HepG2 (cell line): ENCODE data around the gene CAND2. TPM values are rescaled to one million over a fixed set of nuclear protein-coding genes. Genes with fewer than 3 reads are reported as not detected.

Experiments used
- AGO1 ChIP-seq: fragments of 200-400 bp; formaldehyde crosslinking; IDR thresholded peaks from 2 replicates; pipeline ENCODE4 v1.6.1; 2017; ENCODE audit warnings: mild to moderate bottlenecking, low read depth, low read length, moderate library complexity; ENCODE audit not compliant: poor library complexity, severe bottlenecking
- GATAD1 ChIP-seq: IDR thresholded peaks from 2 replicates; pipeline ENCODE4 v1.6.1; 2016; ENCODE audit warnings: missing genetic modification reagents, missing compliant biosample characterization
- HES4 ChIP-seq: sonication (generic); formaldehyde crosslinking; IDR thresholded peaks from 2 replicates; pipeline ENCODE4 v1.9.0; 2021; ENCODE audit warnings: mild to moderate bottlenecking, missing genetic modification reagents, borderline replicate concordance
- KDM1A ChIP-seq: IDR thresholded peaks from 2 replicates; pipeline ENCODE4 v1.6.1; 2016; ENCODE audit warnings: missing compliant biosample characterization
- KLF6 ChIP-seq: IDR thresholded peaks from 2 replicates; pipeline ENCODE4 v1.8.0; 2016; ENCODE audit warnings: missing biosample characterization, missing genetic modification reagents
- MEF2D ChIP-seq: sonication (generic); formaldehyde crosslinking; IDR thresholded peaks from 2 replicates; pipeline ENCODE4 v1.5.1; 2020; ENCODE audit warnings: mild to moderate bottlenecking, missing genetic modification reagents
- MXD3 ChIP-seq: IDR thresholded peaks from 2 replicates; pipeline ENCODE4 v1.6.1; 2016; ENCODE audit warnings: mild to moderate bottlenecking, missing biosample characterization, missing genetic modification reagents
- NCOA5 ChIP-seq: sonication (generic); formaldehyde crosslinking; IDR thresholded peaks from 2 replicates; pipeline ENCODE4 v1.4.0; 2020; ENCODE audit warnings: missing genetic modification reagents
- NCOR1 ChIP-seq: fragments of 200-600 bp; sonication (generic); IDR thresholded peaks from 2 replicates; pipeline ENCODE4 v1.7.0; 2017; ENCODE audit warnings: antibody characterized with exemption, low read length, borderline replicate concordance
- NR2C2 ChIP-seq: sonication (generic); formaldehyde crosslinking; IDR thresholded peaks from 2 replicates; pipeline ENCODE4 v1.4.0; 2020; ENCODE audit warnings: missing genetic modification reagents, mild to moderate bottlenecking, moderate library complexity, borderline replicate concordance
- NR2F2 ChIP-seq: IDR thresholded peaks from 2 replicates; pipeline ENCODE4 v1.6.1; 2012; ENCODE audit warnings: low read depth, inconsistent platforms, borderline replicate concordance
- PCBP1 ChIP-seq: fragments of 200-400 bp; formaldehyde crosslinking; IDR thresholded peaks from 2 replicates; pipeline ENCODE4 v1.6.1; 2017; ENCODE audit warnings: mild to moderate bottlenecking, low read depth, low read length, borderline replicate concordance
- PLRG1 ChIP-seq: fragments of 450-650 bp; conservative IDR thresholded peaks from 2 replicates; pipeline ENCODE4 v1.6.1; 2016
- RAD51 ChIP-seq: fragments of 450-650 bp; IDR thresholded peaks from 2 replicates; pipeline ENCODE4 v1.6.1; 2016; ENCODE audit warnings: borderline replicate concordance
- SCMH1 ChIP-seq: sonication (generic); formaldehyde crosslinking; IDR thresholded peaks from 2 replicates; pipeline ENCODE4 v1.9.0; 2021; ENCODE audit warnings: missing genetic modification reagents, mild to moderate bottlenecking, borderline replicate concordance
- THAP11 ChIP-seq: IDR thresholded peaks from 2 replicates; pipeline ENCODE4 v1.6.1; 2016; ENCODE audit warnings: missing biosample characterization, missing genetic modification reagents
- ZBTB7A ChIP-seq: sonication (generic); formaldehyde crosslinking; IDR thresholded peaks from 2 replicates; pipeline ENCODE4 v1.8.0; 2022; ENCODE audit warnings: mild to moderate bottlenecking, missing genetic modification reagents
- ZFP82 ChIP-seq: sonication (generic); formaldehyde crosslinking; IDR thresholded peaks from 2 replicates; pipeline ENCODE4 v1.5.1; 2020; ENCODE audit warnings: mild to moderate bottlenecking, missing genetic modification reagents, borderline replicate concordance
- ZNF180 ChIP-seq: sonication (generic); formaldehyde crosslinking; IDR thresholded peaks from 2 replicates; pipeline ENCODE4 v1.4.0; 2020; ENCODE audit warnings: low read depth, missing genetic modification reagents, borderline replicate concordance
- ZNF225 ChIP-seq: sonication (generic); formaldehyde crosslinking; IDR thresholded peaks from 2 replicates; pipeline ENCODE4 v1.4.0; 2020; ENCODE audit warnings: mild to moderate bottlenecking, missing genetic modification reagents
- ZNF337 ChIP-seq: sonication (generic); formaldehyde crosslinking; IDR thresholded peaks from 2 replicates; pipeline ENCODE4 v1.5.1; 2020; ENCODE audit warnings: missing genetic modification reagents, low read depth, mild to moderate bottlenecking, borderline replicate concordance
- ZNF503 ChIP-seq: sonication (generic); formaldehyde crosslinking; IDR thresholded peaks from 2 replicates; pipeline ENCODE4 v1.4.0; 2020; ENCODE audit warnings: missing genetic modification reagents
- ZNF574 ChIP-seq: sonication (generic); formaldehyde crosslinking; IDR thresholded peaks from 2 replicates; pipeline ENCODE4 v1.4.0; 2020; ENCODE audit warnings: missing genetic modification reagents
- ZNF619 ChIP-seq: sonication (generic); formaldehyde crosslinking; IDR thresholded peaks from 2 replicates; pipeline ENCODE4 v1.4.0; 2020; ENCODE audit warnings: mild to moderate bottlenecking, missing genetic modification reagents
- ZNF761 ChIP-seq: sonication (generic); formaldehyde crosslinking; conservative IDR thresholded peaks from 2 replicates; pipeline ENCODE4 v1.4.0; 2020; ENCODE audit warnings: mild to moderate bottlenecking, missing genetic modification reagents
- ZNF790 ChIP-seq: sonication (generic); formaldehyde crosslinking; IDR thresholded peaks from 2 replicates; pipeline ENCODE4 v1.8.0; 2022; ENCODE audit warnings: missing genetic modification reagents, mild to moderate bottlenecking, borderline replicate concordance
- polyA plus RNA-seq, 8 experiments: library from polyadenylated mRNA; depleted of rRNA in 3 of 8; stranded (reverse) in 7 of 8; unstranded in 1 of 8; fragments of >200 nt; fragmentation: Illumina TruSeq in 4 of 8; extraction: Trizol in 4 of 8; gene quantifications; 2 replicates each; pipeline versions ENCODE4 v1.2.1 to v1.2.3, GENCODE V29; 2011 to 2016; ENCODE audit warnings: low read depth in 4 of 8, missing spikeins in 1 of 8, mixed read lengths in 1 of 8; ENCODE audit not compliant: insufficient read depth in 1 of 8
- total RNA-seq, 5 experiments: library from RNA; depleted of rRNA; stranded (reverse); fragments of >200 nt; fragmentation: Illumina TruSeq; extraction: Trizol; gene quantifications; 2 replicates each; pipeline ENCODE4 v1.2.3, GENCODE V29; 2016; ENCODE audit warnings: low read depth in 1 of 5

The CAND2 gene
- total and polyA plus RNA-seq, 2 of the 13 experiments (the other 11 are each of a cell fraction or from before 2014, with no cell fraction given) = 0.01 TPM; not detected in 1

- TF ChIP-seq ZNF180 (peak; percentile 28; the same call in 1 of the 2 replicates), ZNF619 (CRISPR knock-in tag) (no peak), ZNF761 (no peak), NCOR1 (peak; percentile 41; the same call in 1 of the 2 replicates), HES4 (CRISPR knock-in tag) (peak; percentile 83), THAP11 (peak; percentile 83), ZNF503 (CRISPR knock-in tag) (0 out of 2 replicates have a peak, but pooled peaks have one; percentile 47), ZNF225 (no peak), MEF2D (CRISPR knock-in tag) (no peak), KLF6 (CRISPR knock-in tag) (peak; percentile 69; the same call in 1 of the 2 replicates), PLRG1 (no peak), GATAD1 (CRISPR knock-in tag) (peak; percentile 84), ZBTB7A (CRISPR knock-in tag) (0 out of 2 replicates have a peak, but pooled peaks have one; percentile 40), ZNF790 (no peak), ZNF337 (CRISPR knock-in tag) (no peak), MXD3 (CRISPR knock-in tag) (peak; percentile 75), NR2C2 (CRISPR knock-in tag) (peak; percentile 99), PCBP1 (no peak), ZNF574 (CRISPR knock-in tag) (peak; percentile 87), SCMH1 (CRISPR knock-in tag) (no peak), NR2F2 (0 out of 2 replicates have a peak, but pooled peaks have one; percentile 0), NCOA5 (0 out of 2 replicates have a peak, but pooled peaks have one; percentile 53), KDM1A (no peak), ZFP82 (CRISPR knock-in tag) (no peak), RAD51 (no peak), AGO1 (peak; percentile 56)
Measured at GRCh38 chr3:12841149-12841969, 44.9 kb downstream of the CAND2 start, which contains the start of gene RPL32 (continued).
